ENCODE data around the gene MANBA.
"Not testable (repeated sequence)": the region's sequence is repeated elsewhere in the genome, so short reads cannot be mapped to it uniquely, and the experiment has no call there.

MANBA gene

DNA sequence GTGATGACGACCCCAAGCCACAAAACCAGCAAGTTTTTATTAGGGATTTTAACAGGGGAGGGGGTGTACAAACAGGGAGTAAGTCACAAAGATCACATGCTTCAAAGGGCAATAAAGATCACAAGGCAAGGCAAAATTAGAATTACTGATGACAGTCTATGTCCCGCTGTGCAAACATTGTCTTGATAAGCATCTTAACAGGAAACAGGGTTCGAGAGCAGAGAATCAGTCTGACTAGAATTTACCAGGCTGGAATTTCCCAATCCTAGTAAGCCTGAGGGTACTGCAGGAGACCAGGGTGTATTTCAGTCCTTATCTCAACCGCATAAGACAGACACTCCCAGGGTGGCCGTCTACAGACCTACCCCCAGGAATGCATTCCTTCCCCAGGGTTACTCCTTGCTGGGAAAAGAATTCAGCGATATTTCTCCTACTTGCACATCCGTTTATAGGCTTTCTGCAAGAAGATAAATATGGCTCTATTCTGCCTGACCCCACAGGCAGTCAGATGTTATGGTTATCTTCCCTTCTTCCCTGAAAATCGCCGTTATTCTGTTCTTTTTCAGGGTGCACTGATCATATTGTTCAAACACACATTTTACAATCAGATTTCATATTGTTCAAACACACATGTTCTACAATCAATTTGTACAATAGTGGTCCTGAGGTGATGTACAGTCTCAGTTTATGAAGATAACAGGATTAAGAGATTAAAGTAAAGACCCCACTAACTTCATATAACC is 41.8 kb downstream of the MANBA start:
- DNase-seq = not testable (repeated sequence)

- DNase-seq = no peak
These were observed 43.2 kb downstream of the MANBA start for GRCh38 chr4:102717448-102718092.

DNA sequence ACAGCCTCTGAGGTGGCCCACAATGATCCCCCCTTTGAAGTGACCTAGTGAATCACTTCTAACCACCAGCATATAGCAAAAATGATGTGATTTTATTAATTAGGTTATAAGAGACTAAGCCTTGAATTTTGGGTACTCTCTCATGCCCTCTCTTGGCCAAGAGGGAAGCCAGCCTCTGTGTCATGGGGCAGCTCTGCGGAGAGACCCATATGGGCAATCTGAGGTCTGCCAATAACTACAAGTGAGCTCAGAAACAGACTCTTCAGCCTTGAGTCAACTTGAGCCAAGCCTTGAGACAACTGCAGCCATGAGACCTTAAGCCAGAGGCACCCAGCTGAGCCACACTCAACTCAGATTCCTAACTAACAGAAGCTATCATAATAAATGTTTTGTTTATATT is 45.7 kb downstream of the MANBA start:
- no peak for DNase-seq

DNA sequence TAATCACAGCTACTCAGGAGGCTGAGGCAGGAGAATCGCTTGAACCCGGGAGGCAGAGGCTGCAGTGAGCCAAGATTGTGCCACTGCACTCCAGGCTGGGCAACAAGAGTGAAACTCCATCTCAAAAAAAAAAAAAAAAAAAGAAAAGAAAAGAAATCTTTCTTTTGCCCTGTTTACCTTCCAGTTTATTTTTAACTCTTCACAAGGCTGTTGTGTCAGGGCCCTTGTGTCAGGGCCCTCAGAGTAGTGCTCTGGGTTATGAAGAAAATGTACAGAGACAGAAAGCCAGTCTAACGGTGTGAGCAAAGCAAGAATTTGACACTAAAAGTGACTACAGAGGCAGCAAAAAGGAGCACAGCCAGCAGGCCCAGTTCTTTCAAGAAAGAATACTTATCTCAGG is 47.0 kb downstream of the MANBA start:
- DNase-seq = not testable (repeated sequence)

DNA sequence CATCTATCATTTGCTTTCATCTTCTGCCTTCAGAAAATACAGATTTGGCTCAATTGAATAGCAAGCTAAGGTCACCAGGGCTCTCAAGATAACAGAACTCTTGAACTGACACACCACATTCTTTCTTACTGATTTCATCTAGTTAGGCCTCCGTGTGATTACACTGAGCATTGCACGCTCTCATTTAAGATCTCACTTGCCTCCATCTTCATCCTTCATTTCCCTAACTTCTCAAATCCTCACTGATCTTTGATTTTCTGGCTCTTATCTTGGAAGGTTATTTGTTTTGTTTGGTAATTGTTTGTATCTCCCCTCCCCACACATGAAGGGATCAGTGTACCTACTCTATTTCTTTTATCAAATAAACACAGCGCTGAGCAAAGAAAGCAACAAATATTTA is 47.7 kb downstream of the MANBA start:
- no peak for DNase-seq

DNA sequence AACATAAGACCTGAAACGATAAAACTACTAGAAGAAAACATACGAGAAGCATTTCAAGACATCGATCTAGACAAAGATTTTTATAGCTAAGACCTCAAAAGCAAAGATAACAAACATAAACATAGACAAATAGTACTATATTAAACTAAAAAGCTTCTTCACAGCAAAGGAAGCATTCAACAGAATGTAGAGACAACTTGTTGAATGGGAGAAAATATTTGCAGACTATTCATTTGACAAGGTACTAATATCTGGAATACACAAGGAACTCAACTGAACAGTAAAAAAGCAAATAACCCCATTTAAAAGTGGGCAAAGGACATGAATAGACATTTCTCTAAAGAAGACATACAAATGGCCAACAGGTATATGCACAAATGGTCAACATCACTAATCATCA is 49.8 kb downstream of the MANBA start:
- no peak for DNase-seq

DNA sequence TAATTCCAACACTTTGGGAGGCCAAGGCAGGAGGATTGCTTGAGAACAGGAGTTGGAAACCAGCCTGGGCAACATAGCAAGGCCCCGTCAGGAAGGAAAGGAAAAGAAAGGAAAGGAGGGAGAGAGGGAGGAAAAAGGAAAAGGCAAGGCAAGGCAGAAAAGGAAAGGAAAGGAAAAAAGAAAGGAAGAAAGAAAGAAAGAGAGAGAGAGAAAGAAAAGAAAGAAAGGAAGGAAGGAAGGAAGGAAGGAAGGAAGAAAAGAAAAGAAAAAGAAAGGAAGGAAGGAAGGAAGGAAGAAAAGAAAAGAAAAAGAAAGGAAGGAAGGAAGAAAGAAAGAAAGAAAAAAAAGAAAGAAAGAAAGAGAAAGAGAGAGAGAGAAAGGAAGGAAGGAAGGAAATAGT is 51.7 kb downstream of the MANBA start:
- DNase-seq = not testable (repeated sequence)

DNA sequence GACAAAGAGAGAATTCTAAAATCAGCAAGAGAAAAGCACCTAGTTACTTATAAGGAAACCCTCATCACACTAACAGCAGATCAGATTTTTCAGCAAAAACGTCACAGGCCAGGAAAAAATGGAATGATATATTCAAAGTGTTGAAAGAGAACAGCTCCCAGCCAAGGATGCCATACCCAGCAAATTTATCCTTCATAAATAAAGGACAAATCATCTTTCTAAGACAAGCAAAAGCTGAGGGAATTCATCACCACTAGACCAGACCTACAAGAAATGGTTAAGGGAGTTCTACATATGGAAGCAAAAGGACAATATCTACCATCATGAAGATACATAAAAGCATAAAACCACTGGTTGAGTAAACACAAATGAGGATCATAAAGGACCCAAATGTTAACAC is 53.6 kb downstream of the MANBA start:
- no peak for DNase-seq

- no peak for DNase-seq
These were observed 55.3 kb downstream of the MANBA start for GRCh38 chr4:102705391-102705935.

GRCh38 chr4:102696758-102697157 is 64.0 kb downstream of the MANBA start:
- no peak for DNase-seq

DNA sequence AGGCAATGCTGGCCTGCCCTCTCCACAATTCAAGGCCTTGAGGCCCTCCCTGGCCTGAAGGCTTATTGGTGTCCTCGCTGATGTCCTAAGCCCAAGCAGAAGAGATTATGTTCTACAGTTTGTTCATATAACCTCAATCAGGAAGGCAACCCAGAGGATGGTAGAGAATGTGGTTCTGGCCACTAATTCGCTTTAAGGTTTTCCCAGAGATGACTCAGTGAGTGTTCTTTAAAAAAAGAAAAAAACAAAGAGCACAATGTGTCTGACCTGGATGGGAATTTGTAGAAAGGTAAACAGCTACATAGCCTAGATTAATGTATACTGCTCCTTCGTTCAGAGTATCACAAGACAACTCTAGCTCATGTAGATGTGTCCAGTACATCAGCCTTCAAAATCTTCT is 66.0 kb downstream of the MANBA start:
- DNase-seq = no peak

- DNase-seq = peak; percentile 32 to 56
These were observed 66.9 kb downstream of the MANBA start for GRCh38 chr4:102693861-102694260.

DNA sequence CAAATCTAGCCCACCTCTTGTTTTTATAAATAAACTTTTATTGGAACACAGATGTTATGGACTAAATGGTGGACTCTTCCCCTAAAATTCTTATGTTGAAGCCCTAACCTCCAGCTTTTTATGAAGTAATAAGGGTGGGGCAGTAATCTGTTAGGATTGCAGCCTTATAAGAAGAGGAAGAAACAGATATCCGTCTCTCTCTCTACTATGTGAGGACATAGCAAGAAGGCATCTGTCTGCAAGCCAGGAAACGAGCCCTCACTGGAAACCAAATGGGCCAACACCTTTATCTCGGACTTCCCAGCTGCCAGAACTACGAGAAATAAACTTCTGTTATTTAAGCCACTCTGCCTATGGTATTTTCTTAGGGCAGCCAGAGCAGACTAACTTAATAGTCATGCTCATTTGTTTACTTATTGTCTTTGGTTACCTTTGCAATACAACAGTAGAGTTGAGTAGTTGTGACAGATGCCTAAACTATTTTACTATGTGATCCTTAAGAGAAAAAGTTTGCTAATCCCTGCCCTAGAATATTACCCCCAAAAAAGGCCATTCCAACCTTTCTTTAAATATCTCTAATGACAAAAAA is 67.4 kb downstream of the MANBA start:
- peak; percentile 55 to 70 for DNase-seq

DNA sequence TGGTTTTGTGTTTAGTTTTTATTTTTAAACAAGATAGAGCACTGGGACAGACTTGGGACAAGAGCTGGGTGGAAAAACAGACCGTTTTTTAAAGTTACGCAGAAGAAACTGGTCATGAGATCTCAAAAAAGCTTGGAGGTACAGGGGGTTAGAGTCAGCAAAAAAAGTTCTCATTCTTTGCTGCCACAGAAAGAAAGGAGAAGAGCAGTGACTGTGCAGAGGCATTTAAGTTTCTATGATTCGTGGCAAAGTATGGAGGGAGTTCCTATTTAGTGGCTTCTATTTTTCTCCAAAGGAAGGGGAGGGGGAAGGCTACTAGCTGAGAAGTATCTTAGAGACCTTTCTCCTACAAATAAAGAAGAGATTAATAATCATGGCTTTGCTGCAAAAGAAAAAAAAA is 68.3 kb downstream of the MANBA start:
- DNase-seq = peak in 1 of 2 donors; percentile 25

- DNase-seq = peak; percentile 43 to 60
These were observed 72.8 kb downstream of the MANBA start for GRCh38 chr4:102687982-102688433.

- peak; percentile 33 to 40 for DNase-seq
These were observed 73.3 kb downstream of the MANBA start for GRCh38 chr4:102687373-102687981.

- no peak for DNase-seq
These were observed 75.0 kb downstream of the MANBA start for GRCh38 chr4:102685768-102686167.

DNA sequence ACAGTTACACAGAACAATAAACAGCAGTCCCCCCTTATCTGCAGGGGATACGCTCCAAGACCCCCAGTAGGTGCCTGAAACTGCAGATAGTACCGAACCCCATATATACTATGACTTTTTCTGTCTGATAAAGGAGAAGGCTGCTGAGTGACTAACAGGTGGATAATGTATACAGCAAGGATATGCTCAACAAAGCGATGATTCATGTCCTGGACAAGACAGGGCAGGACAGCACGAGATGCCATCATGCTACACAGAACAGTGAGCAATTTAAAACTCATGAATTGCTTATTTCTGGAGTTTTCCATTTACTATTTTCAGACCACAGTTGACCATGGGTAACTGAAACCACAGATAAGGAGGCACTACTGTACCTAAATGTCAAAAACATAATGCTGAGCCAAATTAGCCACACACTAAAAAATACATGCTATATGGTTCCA is 76.1 kb downstream of the MANBA start:
- DNase-seq = peak; percentile 11 to 46

DNA sequence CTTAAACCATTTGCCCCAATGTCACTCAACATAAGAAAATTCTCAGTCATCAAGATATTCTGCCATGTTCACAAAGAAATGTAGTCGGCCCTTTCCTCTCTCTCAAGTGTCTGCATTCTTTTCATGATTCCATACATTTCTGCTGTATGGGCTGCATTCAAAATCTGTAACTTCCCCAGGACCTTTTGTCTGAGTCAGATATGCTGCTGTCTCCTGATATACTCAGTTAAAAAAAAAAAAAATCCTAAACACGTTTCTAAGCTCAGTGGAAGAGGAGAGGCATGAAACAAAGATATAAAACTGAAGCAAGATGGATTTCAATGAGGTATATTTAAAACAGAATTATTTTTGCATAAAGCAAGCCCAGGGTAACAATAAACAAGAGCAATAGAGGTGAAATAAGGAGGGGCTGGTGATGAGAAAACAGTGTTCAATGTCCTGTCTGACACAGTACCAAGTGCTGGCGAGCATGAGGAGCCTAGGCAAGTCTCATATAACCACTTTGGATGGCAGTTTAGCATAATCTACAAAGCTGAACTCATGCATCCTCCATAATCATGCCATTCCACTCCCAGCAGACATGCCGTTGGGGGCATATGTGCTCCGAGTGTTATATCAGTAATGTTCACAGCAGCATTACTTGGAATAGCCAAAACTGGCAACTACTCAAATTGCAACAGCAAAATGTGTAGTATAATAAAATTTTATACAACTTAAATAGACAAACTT is 76.7 kb downstream of the MANBA start:
- DNase-seq = no peak

DNA sequence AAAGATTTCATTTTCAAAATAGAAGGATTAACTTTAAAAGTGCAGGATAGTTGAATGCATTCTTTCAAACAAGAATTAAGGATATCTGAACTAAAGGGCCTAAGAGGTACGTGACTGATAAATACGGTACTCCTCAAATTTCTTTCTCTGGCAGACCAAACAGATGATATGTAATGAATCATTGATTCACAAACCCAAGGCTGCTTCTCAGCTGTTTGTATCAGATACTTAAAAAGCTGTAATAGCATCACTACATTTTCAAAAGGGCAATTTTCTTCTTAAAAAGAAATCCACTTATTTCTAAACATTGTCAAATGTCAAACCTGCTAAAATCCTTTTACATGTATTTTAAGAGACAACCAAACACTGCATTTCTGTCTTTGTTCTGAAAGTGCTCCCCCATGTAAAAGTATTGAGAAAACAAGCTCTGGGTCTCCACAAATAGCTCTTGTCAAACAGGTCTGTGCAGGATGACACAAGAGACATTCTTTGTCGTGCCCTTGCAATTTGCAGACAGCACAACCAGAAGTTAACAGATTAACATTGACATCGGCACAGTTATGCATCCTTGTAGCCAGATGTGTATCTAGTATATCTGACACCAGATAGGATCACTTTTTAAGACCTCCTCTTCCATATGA is 82.0 kb downstream of the MANBA start:
- DNase-seq = no peak

DNA sequence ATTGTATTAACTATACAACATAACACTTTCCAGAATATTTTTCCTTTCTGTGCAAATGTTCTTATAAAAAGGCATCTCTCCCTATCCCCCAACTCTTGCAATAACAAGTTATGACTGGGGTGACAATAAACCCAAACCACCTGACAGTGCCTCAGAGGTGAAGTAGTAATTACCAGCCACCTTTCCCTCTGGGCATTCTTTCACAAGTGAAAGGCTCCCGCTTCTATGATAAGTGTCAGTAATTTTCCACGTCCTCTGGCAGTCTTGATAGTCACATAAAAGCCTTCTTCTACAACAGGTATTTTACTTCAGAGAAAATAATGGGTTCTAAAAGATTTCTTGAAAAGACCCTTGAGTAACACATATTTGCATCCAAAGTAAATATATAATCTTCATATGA is 82.7 kb downstream of the MANBA start:
- no peak for DNase-seq

DNA sequence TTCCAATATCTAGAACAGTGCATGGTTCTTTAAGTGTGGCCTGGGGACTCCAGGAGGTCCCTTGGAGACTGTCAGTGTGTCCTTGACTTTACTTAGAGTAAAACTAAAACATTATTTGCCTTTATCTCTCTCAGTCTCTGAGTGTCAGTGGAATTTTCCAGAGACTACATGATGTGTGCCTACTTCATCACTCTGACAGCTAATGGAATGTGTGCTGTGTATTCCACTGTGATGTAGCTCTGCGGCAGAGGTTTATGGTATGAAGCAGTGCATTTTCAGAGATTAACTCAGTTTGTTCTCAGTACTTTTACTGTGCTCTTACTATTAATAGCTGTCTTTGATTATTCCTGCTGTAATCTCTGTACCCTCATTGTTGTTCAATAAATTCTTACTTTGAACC is 85.6 kb downstream of the MANBA start:
- DNase-seq = no peak

Measured in inflammatory macrophage treated with lipopolysaccharide for 1 hour (primary cell).